ENCODE data around the gene NEMF. TPM values are rescaled to one million over a fixed set of nuclear protein-coding genes. Genes with fewer than 3 reads are reported as not detected.

NEMF gene
- total and polyA plus RNA-seq, 4 donors, result 19.7 to 145 (median 41.0) TPM

- WGBS, 2 donors, result 0 to 1% methylated on average over 64 to 66 of the region's 66 CpGs
- Histone ChIP-seq H3K27me3 (ENCODE audit: control insufficient read depth in 3 of 3, insufficient read depth in 3 of 3, low read length in 2 of 3) (no peaks in the 10 kb centered on the region), H3K4me3 (peak within 1 kb of the TSS; percentile 74), H3K9ac (ENCODE audit: insufficient read depth in 1 of 2, low read length in 2 of 2) (peak within 1 kb of the TSS; percentile 93 to 94), H3K9me3 (ENCODE audit: control insufficient read depth in 4 of 4, insufficient read depth in 3 of 4, low read length in 3 of 4) (peaks cover 0 to 2% (median 0%) of the 10 kb centered on the region in 4 donors), H3K4me1 (ENCODE audit: control insufficient read depth in 5 of 5, insufficient read depth in 5 of 5, low read length in 5 of 5) (peaks cover 2 to 45% (median 7%) of the 10 kb centered on the region in 5 donors), H3K27ac (ENCODE audit: low read depth in 1 of 2, low read length in 1 of 2) (peak within 1 kb of the TSS; percentile 99), H3K36me3 (ENCODE audit: control insufficient read depth in 4 of 4, insufficient read depth in 4 of 4, low read length in 4 of 4) (peaks cover 0 to 17% (median 10%) of the 10 kb centered on the region in 4 donors)
- no peak for TF ChIP-seq CTCF (IDR thresholded peaks at IDR 0.05; ENCODE audit: control extremely low read depth, extremely low read depth)
- DNase-seq (peak; percentile 98 to 99 (median 99)), ATAC-seq (ENCODE audit: insufficient read depth, low FRiP score) (peak; percentile 96)
Measured at GRCh38 chr14:49892636-49893308, 40.2 kb upstream of the NEMF start, which contains the start of gene ARF6. Gene ARF6 (plus strand): TSS chr14:49893082. CDS start chr14:49893737, 655 bp downstream.

- ATAC-seq (ENCODE audit: insufficient read depth, low FRiP score), result peak; percentile 44
- H3K27me3 ChIP-seq (ENCODE audit: control insufficient read depth in 3 of 3, insufficient read depth in 3 of 3, low read length in 2 of 3), result no peaks in the 10 kb centered on the region
- H3K4me3 ChIP-seq, result peak overlapping the region; percentile 74
- 0 to 1% methylated on average over 12 of the region's 12 CpGs for whole genome bisulfite sequencing, 2 donors
- peaks cover 2 to 42% (median 6%) of the 10 kb centered on the region in 5 donors for H3K4me1 ChIP-seq (ENCODE audit: control insufficient read depth in 5 of 5, insufficient read depth in 5 of 5, low read length in 5 of 5)
- H3K36me3 ChIP-seq (ENCODE audit: control insufficient read depth in 4 of 4, insufficient read depth in 4 of 4, low read length in 4 of 4), result peaks cover 0 to 17% (median 10%) of the 10 kb centered on the region in 4 donors
- peak; percentile 83 to 93 (median 93) for DNase-seq
- peak overlapping the region; percentile 99 for H3K27ac ChIP-seq (ENCODE audit: low read depth in 1 of 2, low read length in 1 of 2)
- TF ChIP-seq CTCF (IDR thresholded peaks at IDR 0.05; ENCODE audit: control extremely low read depth, extremely low read depth), result no peak
- peaks cover 0 to 2% (median 0%) of the 10 kb centered on the region in 4 donors for H3K9me3 ChIP-seq (ENCODE audit: control insufficient read depth in 4 of 4, insufficient read depth in 3 of 4, low read length in 3 of 4)
- H3K9ac ChIP-seq (ENCODE audit: insufficient read depth in 1 of 2, low read length in 2 of 2), result peak overlapping the region; percentile 76 to 93
Measured at GRCh38 chr14:49892301-49892635, 39.7 kb upstream of the NEMF start.

- H3K4me1 ChIP-seq (ENCODE audit: control insufficient read depth in 5 of 5, insufficient read depth in 5 of 5, low read length in 5 of 5), result peaks cover 0 to 9% (median 0%) of the 10 kb centered on the region in 5 donors
- H3K4me3 ChIP-seq, result no peak overlapping the region
- ATAC-seq (ENCODE audit: insufficient read depth, low FRiP score), result no peak
- 82 to 83% methylated on average over 2 of the region's 2 CpGs for WGBS, 2 donors
- H3K9me3 ChIP-seq (ENCODE audit: control insufficient read depth in 4 of 4, insufficient read depth in 3 of 4, low read length in 3 of 4), result no peaks in the 10 kb centered on the region
- DNase-seq, result no peak
- H3K27ac ChIP-seq (ENCODE audit: low read depth in 1 of 2, low read length in 1 of 2), result no peak overlapping the region
- no peak for TF ChIP-seq CTCF (IDR thresholded peaks at IDR 0.05; ENCODE audit: control extremely low read depth, extremely low read depth)
- no peaks in the 10 kb centered on the region for H3K27me3 ChIP-seq (ENCODE audit: control insufficient read depth in 3 of 3, insufficient read depth in 3 of 3, low read length in 2 of 3)
- no peak overlapping the region for H3K9ac ChIP-seq (ENCODE audit: insufficient read depth in 1 of 2, low read length in 2 of 2)
- H3K36me3 ChIP-seq (ENCODE audit: control insufficient read depth in 4 of 4, insufficient read depth in 4 of 4, low read length in 4 of 4), result no peaks in the 10 kb centered on the region
Measured at GRCh38 chr14:49888293-49888692, 35.7 kb upstream of the NEMF start.
